Panc1 (cell line): ENCODE results near the gene KANK4.

Source experiments
- POLR2AphosphoS5 ChIP-seq: IDR thresholded peaks from 2 replicates; pipeline ENCODE4 v1.6.1; 2012; ENCODE audit warnings: mild to moderate bottlenecking, low read depth, low read length, moderate library complexity
- REST ChIP-seq, 2 experiments: IDR thresholded peaks; 2 replicates each; pipeline ENCODE4 v1.6.1; 2011 to 2012; ENCODE audit warnings: low read depth in 2 of 2, control low read depth in 1 of 2, low read length in 1 of 2, mild to moderate bottlenecking in 1 of 2, moderate library complexity in 1 of 2; ENCODE audit not compliant: insufficient read depth in 1 of 2
- SIN3A ChIP-seq: IDR thresholded peaks from 2 replicates; pipeline ENCODE4 v1.6.1; 2012; ENCODE audit warnings: low read depth, mild to moderate bottlenecking, low read length, moderate library complexity, borderline replicate concordance; ENCODE audit not compliant: insufficient read depth
- TCF7L2 ChIP-seq: IDR thresholded peaks from 2 replicates; pipeline ENCODE4 v1.6.1; 2011; ENCODE audit warnings: mild to moderate bottlenecking, low read depth, low read length, inconsistent platforms
- TF ChIP-seq, protein P1 (sequence below): fragments of 450-650 bp; IDR thresholded peaks from 2 replicates; pipeline ENCODE4 v1.5.1; 2017; ENCODE audit warnings: mild to moderate bottlenecking

GRCh38 chr1:62237950-62238374 is 81.3 kb downstream of the KANK4 start:
- TF ChIP-seq, protein P1, sequence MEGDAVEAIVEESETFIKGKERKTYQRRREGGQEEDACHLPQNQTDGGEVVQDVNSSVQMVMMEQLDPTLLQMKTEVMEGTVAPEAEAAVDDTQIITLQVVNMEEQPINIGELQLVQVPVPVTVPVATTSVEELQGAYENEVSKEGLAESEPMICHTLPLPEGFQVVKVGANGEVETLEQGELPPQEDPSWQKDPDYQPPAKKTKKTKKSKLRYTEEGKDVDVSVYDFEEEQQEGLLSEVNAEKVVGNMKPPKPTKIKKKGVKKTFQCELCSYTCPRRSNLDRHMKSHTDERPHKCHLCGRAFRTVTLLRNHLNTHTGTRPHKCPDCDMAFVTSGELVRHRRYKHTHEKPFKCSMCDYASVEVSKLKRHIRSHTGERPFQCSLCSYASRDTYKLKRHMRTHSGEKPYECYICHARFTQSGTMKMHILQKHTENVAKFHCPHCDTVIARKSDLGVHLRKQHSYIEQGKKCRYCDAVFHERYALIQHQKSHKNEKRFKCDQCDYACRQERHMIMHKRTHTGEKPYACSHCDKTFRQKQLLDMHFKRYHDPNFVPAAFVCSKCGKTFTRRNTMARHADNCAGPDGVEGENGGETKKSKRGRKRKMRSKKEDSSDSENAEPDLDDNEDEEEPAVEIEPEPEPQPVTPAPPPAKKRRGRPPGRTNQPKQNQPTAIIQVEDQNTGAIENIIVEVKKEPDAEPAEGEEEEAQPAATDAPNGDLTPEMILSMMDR: no peak
- TF ChIP-seq TCF7L2 (0 out of 2 replicates have a peak, but pooled peaks have one; percentile 14), SIN3A (no peak), POLR2AphosphoS5 (no peak), REST (IDR thresholded peaks at IDR 0.05; ENCODE audit: insufficient read depth in 1 of 2, low read depth in 2 of 2, low read length in 1 of 2) (no peak)
